Tibial nerve (tissue), 4 donors: Measurements from ENCODE around the gene UNC93A.

Source experiments
- CTCF ChIP-seq, 5 experiments: fragments of 200-600 bp in 3 of 5; fragments of 450-650 bp in 2 of 5; sonication (generic) in 3 of 5; IDR thresholded peaks; one replicate each; pipeline ENCODE4 v1.5.1; 2016 to 2019; ENCODE audit warnings: antibody characterized with exemption in 5 of 5, mild to moderate bottlenecking in 3 of 5, moderate library complexity in 2 of 5
- EP300 ChIP-seq, 2 donors: sonication (generic); formaldehyde crosslinking; IDR thresholded peaks; one replicate each; pipeline ENCODE4 v1.6.1; 2017; ENCODE audit warnings: antibody characterized with exemption in 2 of 2, mild to moderate bottlenecking in 1 of 2

DNA sequence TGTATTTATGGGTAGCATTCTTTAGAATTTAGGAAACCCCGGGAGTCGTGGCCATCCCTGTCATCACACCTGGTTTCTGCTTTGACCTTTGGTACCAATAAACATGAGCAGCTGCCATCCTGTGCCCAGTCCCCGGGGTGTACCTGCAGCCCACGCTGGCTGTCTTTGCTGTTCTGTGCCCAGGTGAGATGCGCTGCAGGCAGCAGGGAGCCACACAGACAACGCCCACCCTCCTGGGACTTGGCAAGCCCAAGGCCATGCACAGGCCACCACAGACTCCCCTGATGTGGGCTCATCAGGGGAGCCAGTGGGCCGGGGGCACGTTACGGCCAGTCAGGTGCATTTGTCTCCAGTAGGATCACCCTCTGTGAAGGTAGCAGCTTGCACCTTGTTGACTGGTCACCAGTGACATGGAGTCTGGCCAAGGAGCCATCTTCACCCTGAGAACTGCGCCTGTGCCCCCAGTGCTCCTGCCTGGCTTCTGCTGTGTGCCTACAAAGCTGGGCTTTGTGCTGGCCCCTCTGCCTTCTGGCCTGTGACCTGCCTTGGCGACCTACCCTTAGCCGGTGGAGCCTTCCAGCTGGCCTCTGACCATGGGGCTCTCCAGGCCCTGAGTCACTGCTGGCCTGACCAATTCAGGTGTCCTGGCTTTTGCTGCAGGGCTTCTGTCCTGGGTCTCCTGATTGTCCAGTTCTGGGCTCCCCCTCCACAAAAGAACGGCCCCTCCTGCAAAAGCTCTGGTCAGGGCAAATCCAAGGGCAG lies 14.2 kb upstream of the UNC93A start:
- TF ChIP-seq CTCF (IDR thresholded peaks at IDR 0.05) (no peak), EP300 (IDR thresholded peaks at IDR 0.05) (no peak)
